ENCODE data around the gene C2orf42. TPM values are rescaled to one million over a fixed set of nuclear protein-coding genes. Genes with fewer than 3 reads are reported as not detected.

C2orf42 gene
- total RNA-seq, 1 experiment from 2014 or later, result 15.3 TPM

DNA sequence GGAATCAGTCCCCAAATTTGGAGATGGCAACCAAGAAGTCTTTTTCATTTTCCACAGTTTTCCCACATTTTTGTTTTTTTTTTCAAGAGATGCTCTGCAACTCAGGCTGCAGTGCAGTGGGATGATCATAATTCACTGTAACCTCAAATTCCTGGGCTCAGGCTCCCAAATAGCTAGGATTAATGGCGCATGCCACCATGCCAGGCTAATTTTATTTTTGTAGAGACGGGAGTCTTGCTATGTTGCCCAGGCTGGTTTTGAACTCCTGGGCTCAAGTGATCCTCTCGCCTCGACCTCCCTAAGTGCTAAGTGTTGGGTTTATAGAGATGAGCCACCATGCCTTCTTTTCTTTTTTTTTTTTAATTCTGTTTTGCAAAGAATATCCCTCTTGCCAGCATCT is 68.3 kb downstream of the C2orf42 start:
- BruUV-seq (replicated peaks), result no TSS peak
- Histone ChIP-seq H3K27me3 (replicated peaks; ENCODE audit: insufficient read depth, low read depth, low read length, poor library complexity) (no peaks in the 10 kb centered on the region), H3K9me3 (ENCODE audit: low read depth, low read length, poor library complexity, severe bottlenecking) (no peaks in the 10 kb centered on the region), H3K27ac (ENCODE audit: low read depth, low read length, poor library complexity, severe bottlenecking) (peak overlapping the region; percentile 53), H3K4me1 (ENCODE audit: insufficient read depth, low read length, poor library complexity, severe bottlenecking) (peaks cover 31% of the 10 kb centered on the region), H3K36me3 (ENCODE audit: insufficient read depth, low read length, poor library complexity, severe bottlenecking) (no peaks in the 10 kb centered on the region), H3K4me3 (ENCODE audit: low read depth, low read length, poor library complexity, severe bottlenecking) (no peak overlapping the region)
- no peak for DNase-seq (ENCODE audit: low spot score)
- POLR2A ChIA-PET (ENCODE audit: low non-redundant PET), result no interaction called here
- TF ChIP-seq, protein P1, sequence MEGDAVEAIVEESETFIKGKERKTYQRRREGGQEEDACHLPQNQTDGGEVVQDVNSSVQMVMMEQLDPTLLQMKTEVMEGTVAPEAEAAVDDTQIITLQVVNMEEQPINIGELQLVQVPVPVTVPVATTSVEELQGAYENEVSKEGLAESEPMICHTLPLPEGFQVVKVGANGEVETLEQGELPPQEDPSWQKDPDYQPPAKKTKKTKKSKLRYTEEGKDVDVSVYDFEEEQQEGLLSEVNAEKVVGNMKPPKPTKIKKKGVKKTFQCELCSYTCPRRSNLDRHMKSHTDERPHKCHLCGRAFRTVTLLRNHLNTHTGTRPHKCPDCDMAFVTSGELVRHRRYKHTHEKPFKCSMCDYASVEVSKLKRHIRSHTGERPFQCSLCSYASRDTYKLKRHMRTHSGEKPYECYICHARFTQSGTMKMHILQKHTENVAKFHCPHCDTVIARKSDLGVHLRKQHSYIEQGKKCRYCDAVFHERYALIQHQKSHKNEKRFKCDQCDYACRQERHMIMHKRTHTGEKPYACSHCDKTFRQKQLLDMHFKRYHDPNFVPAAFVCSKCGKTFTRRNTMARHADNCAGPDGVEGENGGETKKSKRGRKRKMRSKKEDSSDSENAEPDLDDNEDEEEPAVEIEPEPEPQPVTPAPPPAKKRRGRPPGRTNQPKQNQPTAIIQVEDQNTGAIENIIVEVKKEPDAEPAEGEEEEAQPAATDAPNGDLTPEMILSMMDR (conservative IDR thresholded peaks at IDR 0.05; ENCODE audit: low read depth, low read length), result no peak
- TF ChIP-seq EZH2 (IDR thresholded peaks at IDR 0.05; ENCODE audit: borderline replicate concordance, low read depth, low read length, poor library complexity, severe bottlenecking), result no peak
- intact Hi-C loops (cut with micrococcal nuclease; ENCODE audit: unreplicated experiment), result no loop called here
- CTCF ChIA-PET, result no interaction called here

DNA sequence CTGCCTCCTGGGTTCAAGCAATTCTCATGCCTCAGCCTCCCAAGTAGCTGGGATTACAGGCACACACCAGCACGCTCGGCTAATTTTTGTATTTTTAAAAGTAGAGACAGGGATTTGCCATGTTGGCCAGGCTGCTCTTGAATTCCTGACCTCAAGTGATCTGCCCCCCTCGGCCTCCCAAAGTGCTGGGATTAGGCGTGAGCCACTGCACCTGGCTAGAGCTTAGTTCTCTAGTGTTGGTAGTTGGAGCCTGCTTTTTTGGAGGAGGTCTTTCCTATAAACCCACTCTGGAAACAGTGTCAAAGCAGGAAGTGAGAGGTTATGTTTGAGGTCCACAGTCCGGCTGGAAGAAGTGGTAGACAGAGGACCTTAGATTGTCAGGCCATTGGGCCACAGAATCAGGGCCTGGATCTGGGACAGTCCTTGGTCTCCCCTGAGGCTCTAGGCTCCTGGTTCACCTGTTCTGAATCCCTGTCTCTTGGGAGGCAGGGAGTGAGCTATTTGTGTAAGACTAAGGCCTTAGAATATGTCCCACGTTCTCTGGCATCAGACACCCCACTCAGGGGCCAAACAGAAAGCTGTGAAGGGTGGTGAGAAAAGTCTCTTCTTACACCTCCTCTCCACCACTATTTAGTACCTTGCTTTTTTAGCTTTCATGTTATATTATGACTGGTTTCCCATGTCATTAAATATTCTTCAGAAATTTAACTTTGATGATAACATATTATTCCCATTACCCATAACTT is 69.0 kb downstream of the C2orf42 start:
- BruUV-seq (replicated peaks), result no TSS peak
- H3K27me3 ChIP-seq (replicated peaks; ENCODE audit: insufficient read depth, low read depth, low read length, poor library complexity), result no peaks in the 10 kb centered on the region
- ChIA-PET CTCF (no interaction called here), POLR2A (ENCODE audit: low non-redundant PET) (no interaction called here)
- no peak for DNase-seq (ENCODE audit: low spot score)
- H3K4me3 ChIP-seq (ENCODE audit: low read depth, low read length, poor library complexity, severe bottlenecking), result no peak overlapping the region
- H3K9me3 ChIP-seq (ENCODE audit: low read depth, low read length, poor library complexity, severe bottlenecking), result no peaks in the 10 kb centered on the region
- H3K27ac ChIP-seq (ENCODE audit: low read depth, low read length, poor library complexity, severe bottlenecking), result peak overlapping the region; percentile 53
- intact Hi-C loops (cut with micrococcal nuclease; ENCODE audit: unreplicated experiment), result no loop called here
- no peaks in the 10 kb centered on the region for H3K36me3 ChIP-seq (ENCODE audit: insufficient read depth, low read length, poor library complexity, severe bottlenecking)
- TF ChIP-seq, protein P1 (conservative IDR thresholded peaks at IDR 0.05; ENCODE audit: low read depth, low read length), result no peak
- TF ChIP-seq EZH2 (IDR thresholded peaks at IDR 0.05; ENCODE audit: borderline replicate concordance, low read depth, low read length, poor library complexity, severe bottlenecking), result no peak
- peaks cover 33% of the 10 kb centered on the region for H3K4me1 ChIP-seq (ENCODE audit: insufficient read depth, low read length, poor library complexity, severe bottlenecking)

DNA sequence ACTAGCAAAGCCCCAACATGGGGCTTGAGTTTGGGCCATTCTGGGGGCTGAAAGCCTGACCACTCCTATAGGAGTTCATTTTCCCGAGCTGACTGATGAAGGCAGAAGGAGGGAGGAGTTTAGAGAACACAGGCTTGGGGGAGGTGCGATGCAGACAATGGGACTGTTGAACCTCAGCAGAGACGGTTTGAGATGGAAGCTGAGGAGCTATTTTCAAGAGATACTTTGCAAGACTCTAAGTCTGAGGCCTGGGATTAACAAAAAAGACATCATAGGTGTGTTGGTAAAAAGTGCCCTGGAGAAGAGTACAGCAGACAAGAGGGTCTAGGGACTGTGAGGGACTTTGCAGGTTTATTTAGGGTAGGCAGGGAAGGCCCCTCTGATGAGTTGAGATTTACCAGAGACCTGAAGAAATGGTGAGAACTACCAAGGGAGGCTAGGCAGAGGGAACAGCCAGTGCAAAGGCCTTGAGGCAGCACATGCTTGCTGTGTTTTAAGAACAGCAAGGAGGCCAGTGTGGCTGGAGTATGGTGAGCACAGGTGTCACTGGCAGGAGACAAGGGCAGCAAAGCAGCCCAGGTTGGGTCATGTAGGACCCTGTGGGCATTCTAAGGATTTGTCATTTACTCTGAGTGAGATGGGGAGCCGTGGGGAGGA is 71.9 kb downstream of the C2orf42 start:
- intact Hi-C loops (cut with micrococcal nuclease; ENCODE audit: unreplicated experiment), result no loop called here
- no TSS peak for BruUV-seq (replicated peaks)
- Histone ChIP-seq H3K27me3 (replicated peaks; ENCODE audit: insufficient read depth, low read depth, low read length, poor library complexity) (no peaks in the 10 kb centered on the region), H3K4me1 (ENCODE audit: insufficient read depth, low read length, poor library complexity, severe bottlenecking) (peaks cover 20% of the 10 kb centered on the region), H3K27ac (ENCODE audit: low read depth, low read length, poor library complexity, severe bottlenecking) (no peak overlapping the region), H3K9me3 (ENCODE audit: low read depth, low read length, poor library complexity, severe bottlenecking) (no peaks in the 10 kb centered on the region), H3K4me3 (ENCODE audit: low read depth, low read length, poor library complexity, severe bottlenecking) (no peak overlapping the region), H3K36me3 (ENCODE audit: insufficient read depth, low read length, poor library complexity, severe bottlenecking) (no peaks in the 10 kb centered on the region)
- ChIA-PET POLR2A (ENCODE audit: low non-redundant PET) (interaction anchor here (0.5 to 1.0 kb wide), 2 partner anchors 9 to 45 kb away, joined by 5 to 9 read pairs; no protein-coding TSS in a partner anchor), CTCF (no interaction called here)
- no peak for DNase-seq (ENCODE audit: low spot score)
- TF ChIP-seq, protein P1 (conservative IDR thresholded peaks at IDR 0.05; ENCODE audit: low read depth, low read length), result no peak
- no peak for TF ChIP-seq EZH2 (IDR thresholded peaks at IDR 0.05; ENCODE audit: borderline replicate concordance, low read depth, low read length, poor library complexity, severe bottlenecking)

Measured in A673 (cell line).